ENCODE measurements around the gene MTNR1A.

MTNR1A gene

DNA sequence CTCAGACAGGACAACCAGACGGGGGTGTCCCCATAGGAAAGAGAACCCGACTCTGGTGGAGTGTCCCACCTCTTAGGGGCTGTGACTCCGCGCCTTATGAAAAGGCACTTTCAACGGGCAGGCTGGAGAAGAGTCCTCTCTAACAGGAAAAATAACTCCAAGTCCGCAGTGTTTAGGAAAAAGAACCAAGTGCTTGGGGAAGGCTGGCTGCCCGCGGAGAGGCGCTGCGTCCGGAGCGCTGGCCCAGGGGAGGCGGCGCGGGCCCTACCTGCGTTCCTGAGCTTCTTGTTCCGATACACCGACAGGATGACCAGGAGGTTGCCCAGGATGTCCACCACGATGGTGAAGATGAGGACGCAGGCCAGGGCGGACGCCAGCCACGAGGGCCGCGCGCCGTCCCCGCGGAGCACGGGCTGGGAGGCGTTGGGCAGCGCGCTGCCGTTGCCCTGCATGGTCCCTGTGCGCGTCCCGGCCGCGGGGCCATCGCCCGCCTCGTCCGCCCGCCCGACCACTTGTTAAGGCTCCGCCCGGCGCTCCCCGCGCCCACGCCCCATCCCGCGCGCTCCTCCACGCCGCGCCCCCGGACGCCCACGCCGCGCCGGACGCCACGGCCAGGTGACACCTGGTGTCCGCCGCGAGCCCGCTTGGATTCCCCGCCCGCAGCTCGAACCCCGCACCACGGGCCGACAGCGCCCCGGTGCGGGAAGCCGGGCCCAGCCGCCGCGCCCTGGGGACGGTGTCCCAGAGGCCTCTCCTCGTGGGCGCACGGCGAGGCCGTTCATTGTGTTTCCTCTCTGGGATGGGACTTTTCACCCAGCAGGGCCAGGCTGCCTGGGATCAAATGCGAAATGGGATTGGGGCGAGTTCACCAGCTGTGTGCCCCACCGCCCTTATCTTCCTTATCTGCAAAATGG lies at the start of gene MTNR1A:
Gene MTNR1A (minus strand): TSS at position 654 of the 914 bp plus-strand sequence. CDS start 202 bp downstream, at position 452.
- DNase-seq (ENCODE audit: low spot score): no peak

DNA sequence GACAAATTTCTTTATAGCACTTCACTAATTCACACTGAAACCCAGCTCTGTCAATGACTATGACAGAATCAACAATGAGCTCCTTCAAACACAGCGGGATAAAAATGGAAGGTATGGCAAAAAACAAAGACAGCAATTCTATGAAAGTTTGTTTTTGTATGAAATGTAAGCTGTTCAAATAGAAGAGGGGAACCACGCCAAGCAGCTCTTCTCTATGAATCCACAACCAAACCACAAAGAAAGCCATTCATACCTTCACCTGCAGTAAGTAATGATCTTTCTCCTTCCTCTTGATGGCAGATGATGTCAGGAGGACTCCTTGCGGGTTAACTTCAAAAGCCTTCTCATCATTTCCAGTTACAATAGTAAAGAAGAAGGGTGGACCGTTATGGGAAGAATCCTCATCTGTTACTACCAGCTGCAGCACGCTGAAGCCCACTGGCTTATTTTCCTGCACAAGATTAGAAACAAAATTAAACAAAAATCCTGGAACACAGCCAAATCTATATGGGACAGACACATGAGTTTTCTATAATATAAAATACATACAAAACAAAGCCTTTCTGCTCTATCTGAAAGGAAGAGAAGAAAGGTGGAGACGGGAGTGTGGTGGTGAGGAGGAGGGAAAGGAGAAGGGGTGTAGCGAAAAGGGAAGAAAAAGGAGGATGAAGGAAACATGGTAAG lies 48.9 kb upstream of the MTNR1A start:
- DNase-seq (ENCODE audit: low spot score): no peak

DNA sequence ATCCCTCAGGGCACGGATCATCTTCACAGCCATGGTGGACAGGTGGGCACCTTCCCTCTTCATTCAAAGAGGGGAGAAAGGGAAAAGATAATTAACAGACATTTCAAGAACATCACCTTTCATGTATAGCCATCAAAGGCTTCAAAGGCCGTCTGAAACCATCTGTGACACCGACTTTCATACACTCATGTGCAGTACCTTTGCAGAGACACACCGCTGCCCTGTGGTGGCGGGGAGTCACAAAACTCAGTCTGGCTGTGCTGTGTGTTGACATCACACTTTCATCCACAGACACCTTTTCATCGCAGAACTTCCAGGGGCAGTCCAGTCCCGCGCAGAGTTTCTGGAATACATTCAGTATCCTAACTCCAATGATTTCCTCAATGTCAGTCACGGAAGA lies 47.6 kb upstream of the MTNR1A start:
- no peak for DNase-seq (ENCODE audit: low spot score)

DNA sequence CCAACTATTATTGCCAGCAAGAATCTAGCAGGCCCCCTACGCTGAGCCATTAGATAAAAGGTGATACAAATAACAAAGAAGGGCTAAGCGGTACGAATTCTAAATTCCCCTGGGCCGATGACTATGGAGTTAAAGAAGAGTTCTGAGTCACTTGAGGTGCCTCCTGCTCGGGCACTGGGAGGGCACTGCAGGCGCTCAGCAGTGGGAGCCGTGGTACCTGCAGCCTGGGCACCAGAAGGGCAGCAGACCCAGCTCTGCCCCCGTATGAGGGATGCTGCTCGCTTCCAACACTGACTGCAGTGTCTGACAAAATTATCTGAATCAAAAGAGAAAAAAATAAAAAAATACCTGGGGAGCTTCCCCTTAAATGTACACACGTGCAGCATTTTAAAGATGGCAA lies 44.1 kb upstream of the MTNR1A start:
- no peak for DNase-seq (ENCODE audit: low spot score)

DNA sequence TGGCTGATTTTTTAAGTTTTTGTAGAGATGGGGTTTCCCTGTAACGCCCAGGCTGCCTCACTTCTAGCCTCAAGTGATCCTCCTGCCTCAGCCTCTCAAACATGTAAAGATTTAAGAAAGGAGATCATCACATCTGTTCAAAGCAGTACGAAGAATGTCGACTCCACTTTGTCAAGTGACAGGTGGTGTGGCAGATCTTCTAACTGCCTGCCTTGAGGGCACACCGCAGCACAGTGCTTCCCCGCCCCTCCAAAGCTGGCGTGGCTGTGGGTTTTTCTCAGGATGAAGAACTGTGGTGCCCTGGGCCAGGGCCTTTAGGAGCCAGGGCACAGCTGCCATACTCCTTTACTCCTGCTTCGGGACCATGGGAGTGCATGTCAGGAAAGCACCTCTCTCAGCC lies 43.3 kb upstream of the MTNR1A start:
- DNase-seq (ENCODE audit: low spot score): no peak

DNA sequence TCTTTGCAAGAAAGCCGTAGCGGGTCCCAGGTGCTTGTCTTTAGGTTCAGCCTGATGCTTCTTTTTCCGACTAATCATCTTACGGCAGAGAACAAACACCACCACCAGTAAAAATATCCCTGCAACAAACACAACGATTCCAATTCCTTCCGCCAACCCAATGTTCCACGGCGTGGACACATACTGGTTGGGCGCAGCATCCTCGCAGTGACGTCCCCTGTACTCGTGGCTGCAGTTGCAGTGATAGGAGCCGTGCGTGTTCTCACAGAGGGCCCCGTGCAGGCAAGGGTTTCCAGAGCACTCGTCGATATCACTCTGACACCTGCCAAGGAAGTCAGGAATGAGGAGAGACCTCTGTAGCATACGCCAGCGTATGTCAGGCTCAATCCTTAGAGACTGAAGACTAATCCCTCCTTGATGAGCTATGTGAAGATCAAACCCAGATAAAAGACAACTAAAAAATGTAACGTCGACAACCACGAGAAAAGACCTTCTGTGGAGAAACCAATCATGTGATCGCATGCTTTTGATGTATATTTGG lies 41.6 kb upstream of the MTNR1A start:
- no peak for DNase-seq (ENCODE audit: low spot score)

DNA sequence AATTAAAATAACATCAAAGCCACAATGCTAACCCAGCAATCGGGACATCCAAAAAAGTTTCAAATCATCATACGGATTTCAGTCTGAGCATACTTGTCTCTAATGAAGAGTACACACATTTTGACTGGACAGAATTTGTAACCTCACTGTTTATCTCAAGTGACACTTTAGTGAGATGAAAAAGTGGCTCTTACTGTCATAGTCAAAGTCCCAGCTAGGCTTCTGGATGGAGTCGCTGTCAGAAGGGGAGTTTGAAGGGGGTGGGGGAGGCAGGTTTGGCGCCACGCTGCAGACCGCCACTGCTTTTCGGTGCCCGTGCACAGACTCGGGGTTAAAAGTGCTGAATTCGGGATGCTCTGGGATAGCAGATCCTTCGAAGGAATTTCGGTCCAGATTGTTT lies 41.0 kb upstream of the MTNR1A start:
- no peak for DNase-seq (ENCODE audit: low spot score)

DNA sequence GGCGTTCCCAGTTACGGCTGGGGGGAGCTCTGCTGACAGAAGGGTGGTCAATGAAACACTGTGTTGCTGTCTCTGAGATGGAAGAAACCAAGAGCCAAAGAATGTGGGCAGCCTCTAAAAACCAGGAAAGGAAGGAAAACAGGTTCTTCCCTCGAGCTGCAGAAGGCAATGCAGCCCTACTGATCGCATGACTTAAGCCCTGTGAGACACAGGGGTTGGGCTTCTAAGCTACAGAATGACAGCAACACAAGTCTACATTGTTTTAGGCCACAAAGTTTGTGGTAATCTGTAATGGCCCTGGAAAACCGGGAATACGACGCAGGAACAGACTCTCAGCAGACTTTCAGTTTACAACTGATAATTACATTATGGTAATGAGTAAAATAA lies 38.2 kb upstream of the MTNR1A start:
- no peak for DNase-seq (ENCODE audit: low spot score)

DNA sequence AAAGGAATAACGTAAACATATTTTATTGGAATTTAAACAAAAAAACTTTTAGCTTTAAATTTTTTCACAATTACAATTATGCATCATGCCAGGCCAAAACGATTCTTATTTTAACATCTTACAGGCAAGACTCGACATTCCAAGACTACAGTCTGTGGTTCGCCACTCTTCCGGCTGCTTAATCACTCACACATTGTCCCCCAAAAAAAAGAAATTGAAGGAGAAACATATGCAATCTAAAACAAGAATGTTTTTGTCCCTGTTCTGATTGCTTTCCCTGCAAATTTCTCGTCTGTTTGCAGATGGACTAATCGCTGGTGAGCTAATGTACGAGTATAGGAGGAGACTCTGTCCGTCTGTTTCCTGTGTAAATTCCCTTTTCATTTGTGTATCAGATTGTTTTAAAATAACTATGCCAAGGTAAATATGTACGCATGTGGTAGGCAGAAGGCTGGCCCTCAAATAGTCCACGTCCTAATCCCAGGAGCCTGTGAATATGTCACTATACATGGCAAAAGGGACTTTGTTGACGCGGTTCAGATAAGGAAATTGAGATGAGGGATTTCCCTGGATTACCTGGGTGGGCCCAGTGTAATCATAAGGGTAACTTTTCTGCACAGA lies 37.7 kb upstream of the MTNR1A start:
- DNase-seq (ENCODE audit: low spot score): no peak

DNA sequence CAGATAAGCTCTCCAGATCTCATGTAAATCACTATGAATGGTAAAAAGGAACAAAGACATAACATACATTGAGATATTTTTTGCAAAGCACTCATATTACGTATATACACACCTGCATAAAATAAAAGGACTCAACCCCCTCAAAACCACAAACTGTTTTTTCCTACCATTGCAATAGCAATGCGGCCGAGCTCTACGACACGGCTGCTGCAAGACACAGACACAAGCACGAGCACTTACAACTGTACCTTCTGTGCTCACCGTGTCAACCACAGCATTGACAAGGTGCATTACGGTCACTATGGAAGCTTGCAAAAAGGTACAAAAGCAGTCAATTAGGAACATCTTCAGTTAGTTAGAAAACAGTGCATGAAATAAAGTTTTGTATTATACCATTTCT lies 37.1 kb upstream of the MTNR1A start:
- DNase-seq (ENCODE audit: low spot score): no peak

DNA sequence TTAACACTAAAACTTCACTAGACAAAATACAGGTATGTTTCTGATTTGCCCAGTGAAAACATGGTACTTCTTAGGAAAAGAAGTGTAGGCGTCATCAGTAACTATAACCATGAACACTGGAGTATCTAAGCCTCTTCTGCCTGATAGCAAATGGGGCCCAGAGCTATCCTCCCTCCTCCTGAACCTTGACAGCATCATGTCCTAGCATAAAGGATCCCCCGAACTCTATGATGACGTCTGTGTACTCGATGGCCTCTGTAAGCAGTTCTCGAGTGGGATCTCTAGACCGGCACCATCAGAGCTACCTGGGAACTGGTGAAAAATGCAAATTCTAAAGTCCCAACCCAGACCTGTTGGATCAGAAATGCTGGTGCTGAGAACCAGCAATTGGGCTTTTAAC lies 36.3 kb upstream of the MTNR1A start:
- DNase-seq (ENCODE audit: low spot score): no peak

DNA sequence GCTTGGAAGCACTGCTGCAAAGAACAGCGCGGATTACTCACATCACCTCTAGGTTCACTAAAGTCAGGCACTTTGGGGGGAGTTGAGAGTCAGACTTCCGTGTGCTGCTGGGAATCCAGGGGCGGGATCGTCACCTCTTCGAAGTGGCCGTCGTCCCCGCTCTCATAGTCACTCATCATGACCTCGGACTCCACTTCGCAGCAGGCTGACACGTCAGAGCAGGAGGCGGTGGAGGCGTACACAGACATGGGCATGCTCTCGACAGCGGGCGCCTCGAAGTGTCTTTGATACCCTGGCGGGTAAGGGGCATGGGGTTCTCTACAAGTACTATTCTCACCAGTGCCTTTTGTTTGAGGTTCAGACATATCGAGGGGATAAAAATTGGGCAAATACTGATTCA lies 33.1 kb upstream of the MTNR1A start:
- DNase-seq (ENCODE audit: low spot score): no peak

DNA sequence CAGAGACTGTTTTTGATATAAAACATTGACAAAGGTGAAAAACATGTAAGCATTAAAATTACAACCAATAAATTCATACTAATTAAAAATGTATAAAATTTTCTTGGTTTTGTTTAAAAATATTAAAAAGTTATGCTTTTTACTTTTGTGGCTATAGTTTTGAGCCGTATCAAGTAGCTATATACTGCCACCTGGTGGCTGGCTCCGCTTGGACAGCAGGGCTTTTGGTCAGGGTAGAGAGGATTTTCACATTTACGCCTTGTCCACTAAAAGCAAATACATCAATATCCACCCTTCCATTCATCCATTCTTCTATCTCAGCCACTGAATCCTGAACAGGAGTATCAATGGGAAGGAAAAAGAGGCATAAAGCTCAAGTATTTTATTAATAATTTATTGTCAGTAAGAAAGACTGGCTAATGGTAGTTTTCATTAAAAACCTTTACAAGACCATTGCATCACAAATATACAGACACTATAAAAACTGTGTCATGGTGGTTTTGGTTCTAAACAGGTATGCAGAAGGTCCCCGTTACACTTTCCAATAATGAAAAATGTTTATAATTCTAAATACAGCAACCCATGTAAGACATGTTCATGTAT lies 32.1 kb upstream of the MTNR1A start:
- peak; percentile 34 for DNase-seq (ENCODE audit: low spot score)

DNA sequence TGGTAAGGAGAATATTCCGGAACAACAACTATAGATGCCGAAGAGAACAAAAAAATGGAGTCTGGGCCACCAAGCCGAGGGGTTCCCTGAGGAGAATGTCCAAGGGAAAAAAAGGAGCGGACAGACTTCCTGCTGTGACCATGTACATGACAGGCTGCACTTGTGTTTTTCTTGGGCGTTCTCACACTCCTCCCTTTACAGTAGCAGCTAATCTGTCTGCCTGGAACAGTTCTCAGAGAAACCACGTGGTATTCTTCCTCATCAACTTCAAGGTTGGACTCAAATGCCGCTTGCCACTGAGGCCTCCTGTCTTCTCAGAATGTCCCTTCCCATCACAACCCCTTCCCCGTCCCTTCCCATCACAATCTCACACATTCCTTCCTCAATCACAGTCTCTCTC lies 30.8 kb upstream of the MTNR1A start:
- no peak for DNase-seq (ENCODE audit: low spot score)

DNA sequence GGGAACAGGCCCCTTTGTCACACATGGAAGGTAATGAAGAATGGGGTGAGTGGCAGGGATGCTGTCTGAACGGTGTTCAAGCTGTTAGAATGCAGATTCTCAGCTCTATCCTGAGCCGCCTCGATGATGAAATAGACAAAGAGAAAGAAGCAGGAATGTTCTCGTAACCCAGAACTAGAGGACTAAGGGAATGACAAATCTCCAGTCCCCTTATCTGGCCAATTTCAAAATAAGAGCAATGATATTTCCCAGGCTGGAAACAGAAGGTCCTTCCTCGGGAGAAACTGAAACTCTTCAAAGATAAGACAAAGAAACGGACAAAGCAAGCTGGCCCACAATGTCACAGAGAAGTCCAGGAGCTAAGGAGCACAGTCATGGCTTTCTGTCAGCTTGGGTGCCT lies 29.5 kb upstream of the MTNR1A start:
- DNase-seq (ENCODE audit: low spot score): no peak

DNA sequence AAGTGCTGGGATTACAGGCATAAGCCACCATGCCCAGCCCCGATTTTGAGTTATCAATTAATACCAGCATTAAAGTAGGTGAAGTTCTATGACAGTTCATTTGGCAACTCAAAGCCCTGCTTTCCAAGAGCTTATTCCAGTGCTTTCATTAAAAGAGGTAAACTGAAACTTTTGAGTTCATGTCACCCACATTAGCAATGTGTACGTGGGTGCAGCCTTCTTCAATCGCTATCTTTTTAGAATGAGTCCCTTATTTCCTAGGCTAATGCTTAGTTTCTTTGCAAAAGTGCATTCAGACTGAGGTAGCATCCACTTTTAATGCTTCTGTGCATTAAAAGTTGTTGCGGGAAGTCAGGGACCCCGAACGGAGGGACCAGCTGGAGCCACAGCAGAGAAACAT lies 26.1 kb upstream of the MTNR1A start:
- no peak for DNase-seq (ENCODE audit: low spot score)

DNA sequence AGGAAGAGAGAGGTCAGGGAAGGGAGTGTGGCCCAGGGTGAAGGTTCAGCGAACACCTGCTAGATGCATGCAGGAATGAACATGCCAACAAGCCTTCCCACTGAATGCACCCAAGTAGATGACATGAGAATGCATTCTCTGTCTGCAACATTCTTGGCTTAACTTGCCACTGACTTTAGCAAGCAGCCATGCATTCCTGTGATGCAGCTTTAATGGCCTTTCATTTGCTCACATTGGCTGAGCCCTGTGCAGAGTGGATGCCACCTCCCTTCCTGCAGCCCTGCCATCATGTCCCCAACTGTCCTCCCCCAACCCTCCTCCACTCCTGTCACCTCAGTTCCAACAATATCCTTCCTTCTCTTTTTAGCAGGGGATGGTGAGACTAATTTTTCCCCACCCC lies 25.3 kb upstream of the MTNR1A start:
- DNase-seq (ENCODE audit: low spot score): no peak

DNA sequence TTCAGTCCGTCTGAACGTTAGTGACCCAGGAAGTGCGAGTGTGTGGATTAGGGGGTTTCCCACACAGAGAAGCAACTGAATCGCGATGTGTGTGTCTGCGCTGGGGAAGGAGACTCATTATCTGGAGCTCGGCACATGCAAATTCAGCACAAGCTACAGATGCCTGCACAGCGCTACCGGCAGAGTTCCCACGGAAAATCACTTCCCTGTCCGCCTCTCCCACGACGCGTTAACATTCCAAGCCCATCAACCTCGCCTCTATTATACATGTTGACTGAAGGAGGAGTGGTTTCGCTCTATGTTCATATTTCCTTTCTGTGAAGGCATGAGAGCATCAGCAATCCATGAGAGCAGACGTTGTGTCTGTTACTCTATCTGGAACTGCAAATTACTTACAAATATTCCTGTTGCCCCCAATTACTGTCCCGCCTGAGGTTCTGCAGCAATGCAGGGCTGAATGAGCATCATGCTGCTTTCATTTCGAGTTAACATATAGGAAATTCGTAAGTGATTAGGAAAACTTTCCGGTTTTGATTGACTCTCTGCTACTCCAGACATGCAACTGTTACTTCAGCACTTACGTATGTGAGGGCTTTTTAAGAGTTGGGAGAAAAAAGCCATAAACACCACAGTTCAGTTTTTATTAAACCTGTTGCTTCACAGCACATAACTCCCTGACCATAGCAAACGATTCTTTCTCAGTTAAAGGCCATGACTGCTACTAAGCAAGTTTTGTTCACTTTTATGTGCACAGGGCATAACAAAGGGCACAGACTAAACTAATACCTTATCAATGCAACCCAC lies 15.0 kb upstream of the MTNR1A start:
- DNase-seq (ENCODE audit: low spot score): no peak

DNA sequence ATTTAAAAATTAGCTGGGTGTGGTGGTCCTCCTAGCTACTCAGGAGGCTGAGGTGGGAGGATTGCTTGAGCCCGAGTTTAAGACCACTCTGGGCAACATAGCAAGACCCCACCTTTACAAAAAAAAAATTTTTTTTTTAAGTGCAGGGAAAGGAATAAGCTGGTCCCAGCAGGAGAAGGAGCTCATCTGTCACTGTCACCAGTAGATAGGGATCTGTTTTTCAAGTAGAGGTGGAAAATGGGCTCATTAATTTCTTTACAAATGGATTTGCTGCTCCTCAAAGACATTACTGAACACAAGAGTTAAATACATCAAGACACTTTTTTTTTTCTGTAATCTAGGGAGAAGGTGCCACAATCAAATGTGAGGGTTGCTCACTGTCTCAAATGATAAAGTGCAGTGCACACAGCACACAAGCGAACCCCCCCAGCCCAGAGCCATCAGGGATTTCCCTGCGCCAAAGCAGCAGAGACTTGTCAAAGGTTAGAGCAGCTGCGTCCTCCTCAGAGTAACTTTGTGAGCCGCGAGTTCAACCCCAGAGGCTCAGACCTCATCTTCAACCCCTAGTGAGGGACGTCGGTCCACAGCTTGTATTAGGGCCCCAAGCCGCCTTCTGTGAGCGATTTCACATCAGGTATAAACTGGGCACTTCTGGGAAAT lies 14.3 kb upstream of the MTNR1A start:
- DNase-seq (ENCODE audit: low spot score): no peak

DNA sequence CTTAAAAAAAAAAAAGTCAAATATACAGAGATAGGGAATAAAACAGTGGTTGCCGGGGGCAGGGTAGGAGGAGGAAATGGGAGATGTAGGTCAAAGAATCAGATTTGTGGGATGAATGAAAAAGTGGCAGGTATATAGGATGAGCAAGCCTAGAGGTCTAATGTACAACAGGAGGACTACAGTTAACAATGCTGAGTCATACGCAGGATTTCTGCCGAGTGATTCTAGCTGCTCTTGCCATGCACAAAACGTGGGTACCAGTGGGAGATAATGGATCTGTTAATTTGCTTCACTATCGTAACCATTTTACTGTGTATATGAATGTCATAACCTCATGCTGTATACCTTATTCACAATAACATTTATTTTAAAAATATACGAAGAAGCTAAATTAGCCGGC lies 10.7 kb upstream of the MTNR1A start:
- no peak for DNase-seq (ENCODE audit: low spot score)

DNA sequence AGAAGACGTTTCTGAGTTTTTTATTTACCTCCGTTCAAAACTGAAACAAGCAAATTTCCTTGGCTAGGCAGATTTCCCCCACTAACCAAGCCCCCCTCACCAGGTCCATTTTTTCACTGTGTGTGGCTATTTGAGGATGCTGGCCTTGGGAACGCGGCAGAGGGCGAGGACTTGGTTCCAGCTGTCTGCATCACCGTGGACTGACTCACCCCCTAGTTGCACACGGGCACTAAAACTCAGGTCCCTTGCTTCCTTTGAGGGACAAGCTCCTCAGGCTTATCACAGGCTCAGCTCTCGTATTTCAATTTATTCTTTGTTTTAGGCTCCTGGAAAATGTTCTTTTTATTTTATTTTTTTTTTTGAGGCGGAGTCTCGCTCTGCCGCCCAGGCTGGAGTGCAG lies 8.4 kb upstream of the MTNR1A start:
- no peak for DNase-seq (ENCODE audit: low spot score)

All from CD4-positive, alpha-beta T cell treated with Interleukin-6 at 100 ng/mL for 8 hours (primary cell).